Measurements from ENCODE around the gene NUP54.

The NUP54 gene

GRCh38 chr4:76141241-76141640 lies 7.0 kb downstream of the NUP54 start:
- DNase-seq, result no peak

DNA sequence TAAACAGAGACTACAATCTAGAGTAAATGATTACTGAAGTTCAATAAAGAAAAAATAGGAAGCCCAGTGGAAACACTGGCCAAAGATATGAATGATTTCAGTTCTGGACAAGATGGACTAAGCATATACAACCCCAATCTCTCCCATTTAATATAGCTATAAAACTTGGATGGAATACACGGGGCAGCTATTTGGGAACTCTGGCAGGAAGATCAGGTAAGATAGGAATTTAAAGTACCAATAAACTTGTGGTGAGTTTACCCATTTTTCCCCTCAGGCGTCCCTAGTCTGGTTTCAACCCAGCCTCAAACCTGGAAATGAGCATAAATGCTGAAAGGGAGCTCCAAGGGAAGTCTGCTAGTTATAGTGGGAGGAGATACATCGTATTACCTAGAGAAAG lies 20.4 kb downstream of the NUP54 start:
- DNase-seq, result no peak

DNA sequence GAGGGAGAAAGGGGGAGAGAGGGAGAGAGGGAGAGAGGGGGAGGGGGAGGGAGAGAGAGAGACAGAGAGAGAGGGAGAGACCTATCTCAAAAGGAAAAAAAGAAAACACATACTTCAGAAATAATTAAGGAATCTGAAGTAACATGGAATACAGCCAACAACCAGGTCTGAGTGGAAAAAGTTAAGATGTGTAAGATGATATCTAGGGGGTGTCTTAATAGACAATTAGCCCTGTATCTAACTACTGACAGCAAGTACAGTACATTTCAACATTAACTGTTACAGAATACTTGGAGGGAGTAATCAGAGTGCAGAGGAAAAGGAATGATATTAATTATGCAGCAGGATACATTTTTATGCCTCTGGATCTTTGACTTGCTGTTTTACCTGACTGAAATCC lies 22.4 kb downstream of the NUP54 start:
- no peak for DNase-seq

- no peak for DNase-seq
These were observed 28.0 kb downstream of the NUP54 start for GRCh38 chr4:76120199-76120598.

DNA sequence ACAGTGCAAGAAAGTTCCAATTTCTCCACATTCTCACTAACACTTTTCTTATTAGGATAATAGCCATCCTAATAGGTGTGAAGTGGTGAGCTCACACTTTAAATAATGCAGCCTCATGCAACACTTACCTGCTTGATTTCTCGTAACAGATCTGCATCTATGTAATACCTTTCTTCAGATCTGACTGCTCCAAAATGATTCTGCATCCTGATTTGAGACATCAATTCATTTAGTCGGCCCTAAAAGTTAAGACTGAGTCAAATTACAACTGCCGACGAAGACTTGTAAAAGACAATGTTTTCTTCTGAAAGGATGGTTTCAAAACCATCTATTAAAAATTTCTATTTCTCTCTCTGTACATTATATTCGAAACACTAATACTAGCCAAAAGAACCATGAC lies 30.7 kb downstream of the NUP54 start:
- no peak for DNase-seq

- no peak for DNase-seq
These were observed 31.4 kb downstream of the NUP54 start for GRCh38 chr4:76116821-76117220.

DNA sequence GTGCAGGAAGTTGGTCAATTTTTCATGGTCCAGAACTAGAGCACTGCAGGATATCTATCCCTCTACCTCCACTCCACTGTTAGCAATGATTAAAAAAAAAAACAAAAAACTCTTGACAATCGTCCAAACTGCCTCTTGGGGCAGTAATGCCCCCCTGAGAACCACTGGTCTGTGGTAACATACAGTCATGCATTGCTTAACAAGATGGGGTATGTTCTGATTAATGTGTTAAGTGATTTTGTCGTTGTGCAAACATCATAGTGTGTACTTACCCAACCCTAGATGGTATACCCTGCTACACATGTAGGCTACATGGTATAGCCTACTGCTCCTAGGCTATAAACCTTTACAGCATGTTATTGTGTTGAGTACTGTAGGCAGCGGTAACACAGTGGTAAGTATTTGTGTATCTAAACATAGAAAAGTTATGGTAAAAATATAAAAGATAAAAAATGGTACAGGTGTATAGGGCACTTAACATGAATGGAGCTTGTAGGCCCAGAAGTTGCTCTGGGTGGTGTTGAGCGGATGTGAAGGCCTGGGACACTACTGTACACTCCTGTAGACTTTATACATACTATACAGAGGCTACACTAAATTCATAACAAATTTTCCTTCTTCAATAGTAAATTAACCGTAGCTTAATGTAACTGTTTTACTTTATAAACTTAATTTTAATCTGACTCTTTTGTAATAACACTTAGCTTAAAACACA lies 39.6 kb downstream of the NUP54 start:
- DNase-seq, result no peak

DNA sequence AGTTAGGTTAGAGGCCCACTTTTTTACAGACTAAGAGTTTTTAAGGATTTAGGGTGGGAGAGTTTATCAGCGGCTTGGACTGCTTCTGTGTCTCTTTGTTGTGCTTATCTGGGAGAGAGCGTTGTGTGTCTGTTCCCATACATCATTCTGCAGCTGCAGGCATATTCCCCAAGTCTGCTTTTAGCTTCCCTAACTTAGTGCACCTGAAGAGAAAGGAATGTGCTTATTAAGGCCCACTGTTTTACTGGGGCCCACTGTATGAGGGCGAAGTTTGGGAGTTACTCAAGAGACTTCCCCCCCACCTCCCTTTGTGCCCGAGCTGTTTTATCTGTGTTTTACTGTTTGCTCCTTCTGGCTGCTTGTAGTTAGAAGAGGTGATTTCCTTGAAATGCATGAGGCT lies 41.8 kb downstream of the NUP54 start:
- no peak for DNase-seq

- DNase-seq, result no peak
These were observed 42.5 kb downstream of the NUP54 start for GRCh38 chr4:76105652-76106051.

DNA sequence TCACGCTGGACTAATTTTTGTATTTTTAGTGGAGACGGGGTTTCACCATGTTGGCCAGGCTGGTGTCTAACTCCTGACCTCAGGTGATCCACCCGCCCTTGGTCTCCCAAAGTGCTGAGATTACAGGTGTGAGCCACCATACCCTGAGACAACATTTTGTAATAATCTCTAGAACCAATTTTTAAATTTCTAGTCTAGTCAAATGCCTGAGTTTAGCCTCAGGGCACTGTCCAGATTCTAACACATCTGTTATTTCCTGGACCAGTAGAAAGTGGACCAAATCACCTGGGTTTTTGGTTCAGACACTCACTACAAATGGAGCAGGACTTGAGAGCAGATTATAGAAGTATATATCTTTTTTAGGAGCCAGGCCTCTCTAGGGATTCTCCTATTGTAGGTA lies 52.1 kb downstream of the NUP54 start:
- no peak for DNase-seq

DNA sequence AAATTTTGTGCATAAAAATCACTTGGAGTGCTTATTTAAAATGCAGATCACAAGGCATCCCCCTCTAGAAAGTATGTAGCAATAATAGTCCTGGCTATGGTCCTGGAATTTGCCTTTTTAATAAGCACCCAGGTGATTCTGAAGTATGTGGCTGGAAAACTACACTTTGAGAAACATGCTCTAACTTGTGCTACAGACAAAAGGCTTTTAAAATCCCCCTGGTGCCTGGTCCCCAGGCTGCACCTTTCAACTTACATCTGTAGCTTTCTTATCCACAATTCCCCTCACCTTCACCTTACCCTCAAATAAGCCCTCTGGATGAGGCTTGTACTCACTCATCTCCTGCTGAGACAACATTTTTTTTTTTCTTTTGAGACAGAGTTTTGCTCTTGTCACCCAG lies 52.6 kb downstream of the NUP54 start:
- no peak for DNase-seq

DNA sequence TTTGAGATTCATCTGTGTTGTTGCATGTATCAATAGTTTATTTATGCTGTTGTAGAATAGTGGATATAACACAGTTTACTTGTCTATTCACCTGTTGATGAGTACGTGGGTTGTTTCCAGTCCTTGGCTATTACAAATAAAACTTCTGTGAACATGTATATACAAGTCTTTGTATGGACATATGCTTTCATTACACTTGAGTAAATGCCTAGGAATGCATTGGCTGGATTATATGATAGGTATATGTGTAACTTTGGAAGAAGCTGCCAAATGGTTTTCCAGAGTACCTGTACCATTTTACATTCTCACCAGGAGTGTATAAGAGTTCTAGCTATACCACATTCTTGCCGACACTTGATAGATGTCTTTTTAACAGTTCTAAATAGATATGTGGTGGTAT lies 57.1 kb downstream of the NUP54 start:
- no peak for DNase-seq

DNA sequence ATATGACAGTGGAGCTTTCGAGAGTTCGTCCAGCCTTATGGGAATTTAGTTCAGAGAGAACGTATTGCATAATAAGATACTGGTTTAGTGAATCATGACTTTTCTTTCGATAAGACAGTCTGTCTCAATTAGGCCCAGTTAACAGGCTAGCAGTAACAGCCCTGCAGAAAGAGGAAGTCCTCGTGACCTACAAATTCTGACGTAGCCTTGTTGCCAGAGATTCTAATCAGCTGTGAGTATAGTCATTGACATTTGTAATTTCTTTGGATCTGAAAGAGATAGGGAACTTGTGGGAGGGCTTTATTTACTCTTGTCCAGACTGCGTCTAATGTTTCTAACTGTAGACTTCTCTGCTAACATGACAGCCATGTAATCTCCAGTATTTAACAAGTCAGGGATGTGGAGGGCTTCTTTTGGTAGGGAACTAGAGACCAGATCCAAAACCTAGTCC lies 57.9 kb downstream of the NUP54 start:
- no peak for DNase-seq

DNA sequence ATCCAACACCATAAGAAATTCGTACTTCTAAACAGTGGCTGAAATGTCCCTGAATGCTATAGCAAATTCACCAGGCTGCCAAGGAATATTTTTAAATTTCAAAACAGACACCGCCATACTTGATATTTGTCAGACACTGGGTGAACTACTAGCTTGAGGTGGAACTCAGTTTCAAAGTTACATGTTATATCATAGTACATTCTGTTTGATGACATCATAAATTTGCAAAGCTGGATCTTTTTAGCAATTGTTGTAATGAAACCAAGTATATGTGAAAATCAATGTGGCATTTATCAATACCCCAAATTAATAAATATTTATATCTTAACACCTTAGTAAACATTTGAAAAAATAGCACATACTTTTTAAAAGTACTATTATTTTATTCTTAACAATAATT lies 59.5 kb downstream of the NUP54 start:
- no peak for DNase-seq

DNA sequence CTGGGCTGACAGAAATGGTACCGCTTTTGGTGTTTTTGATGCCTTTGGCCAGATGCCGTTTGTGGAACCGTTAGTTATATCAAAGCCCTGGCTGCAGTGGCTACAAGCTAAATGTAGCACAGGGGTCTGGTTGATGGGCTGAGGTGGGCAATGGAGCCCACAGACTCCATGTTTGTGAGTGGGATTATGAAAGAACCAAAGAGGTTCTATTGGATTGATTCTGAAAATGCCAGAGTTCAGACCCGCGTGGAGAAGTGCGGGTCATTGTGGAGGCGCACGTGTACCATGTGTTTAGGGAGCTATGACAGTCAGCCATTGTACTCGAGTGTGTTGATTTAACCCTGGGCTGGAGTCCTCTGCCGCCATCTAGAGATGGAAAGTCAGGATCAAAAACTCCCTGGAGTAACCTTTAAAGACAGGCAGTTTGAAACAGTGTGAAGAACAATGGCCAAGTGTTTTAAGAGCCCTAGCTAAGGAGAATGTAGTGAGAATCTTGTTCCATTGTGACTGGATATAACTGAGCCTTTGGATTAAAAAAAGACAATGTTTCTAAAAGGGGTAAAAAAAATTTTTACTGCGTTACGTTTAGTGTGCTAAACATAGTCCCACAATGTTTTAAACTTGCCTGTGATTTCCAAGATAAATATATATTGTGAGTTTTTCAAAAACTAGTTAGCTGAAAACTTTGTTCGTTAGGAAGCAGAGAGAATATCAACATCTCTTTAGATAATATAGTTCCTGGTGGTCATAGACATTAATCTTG lies 61.0 kb downstream of the NUP54 start:
- DNase-seq, result no peak

DNA sequence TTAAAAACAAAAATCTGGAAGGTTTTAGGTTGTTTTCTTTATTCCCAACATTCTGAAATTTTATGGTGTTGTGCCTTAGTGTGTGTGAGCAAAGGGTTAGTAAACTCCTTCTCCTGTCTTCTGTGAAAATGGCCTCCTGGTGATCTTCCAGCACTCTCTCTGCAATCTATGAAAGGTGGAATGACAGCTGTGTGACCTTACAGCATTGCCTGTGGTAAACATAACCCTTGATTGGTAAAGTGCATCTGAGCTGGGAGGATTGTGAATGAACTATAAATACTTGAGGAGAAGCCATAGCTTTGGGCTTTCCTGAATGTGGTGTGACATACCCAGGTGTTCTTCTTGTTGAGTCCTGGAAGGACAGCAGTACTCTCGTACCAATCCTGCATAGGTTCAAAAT lies 63.7 kb downstream of the NUP54 start:
- DNase-seq, result no peak

GRCh38 chr4:76083386-76083988 lies 64.7 kb downstream of the NUP54 start:
- DNase-seq, result no peak

GRCh38 chr4:76078033-76078613 lies 70.1 kb downstream of the NUP54 start:
- DNase-seq, result no peak

DNA sequence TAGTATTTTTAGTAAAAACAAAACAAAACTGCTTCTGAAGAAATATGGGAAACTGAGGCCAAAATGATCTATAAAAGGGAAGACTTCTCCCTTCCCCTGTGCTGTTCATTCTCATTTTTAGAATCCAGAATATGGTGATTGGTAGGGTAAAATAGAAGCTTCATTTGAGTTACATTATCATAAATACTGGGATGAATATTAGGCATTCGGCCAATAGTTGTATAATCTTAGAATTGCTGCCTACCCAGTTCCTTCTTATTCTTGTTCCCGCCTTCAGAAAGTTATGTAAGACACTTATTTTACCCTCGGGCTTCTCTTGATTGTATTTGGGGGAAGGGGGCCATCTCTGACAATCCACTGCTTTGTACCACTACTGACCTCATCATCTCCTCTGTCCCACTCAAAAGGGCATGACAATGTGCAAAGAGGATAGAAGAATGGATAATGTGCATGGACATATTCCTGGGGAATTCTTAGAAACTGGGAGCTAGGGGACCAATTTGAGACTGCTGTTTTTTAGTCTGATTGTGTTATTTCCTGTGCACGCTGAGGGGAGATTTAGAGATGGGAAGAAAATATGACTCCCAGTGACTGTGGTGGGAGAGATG lies 73.1 kb downstream of the NUP54 start:
- no peak for DNase-seq

- no peak for DNase-seq
These were observed 73.7 kb downstream of the NUP54 start, which contains the start of gene ART3 for GRCh38 chr4:76074468-76074867. ART3 (plus strand) TSS chr4:76074709; CDS start chr4:76075890, 1,181 bp downstream.

GRCh38 chr4:76072760-76073159 lies 75.4 kb downstream of the NUP54 start:
- no peak for DNase-seq

DNA sequence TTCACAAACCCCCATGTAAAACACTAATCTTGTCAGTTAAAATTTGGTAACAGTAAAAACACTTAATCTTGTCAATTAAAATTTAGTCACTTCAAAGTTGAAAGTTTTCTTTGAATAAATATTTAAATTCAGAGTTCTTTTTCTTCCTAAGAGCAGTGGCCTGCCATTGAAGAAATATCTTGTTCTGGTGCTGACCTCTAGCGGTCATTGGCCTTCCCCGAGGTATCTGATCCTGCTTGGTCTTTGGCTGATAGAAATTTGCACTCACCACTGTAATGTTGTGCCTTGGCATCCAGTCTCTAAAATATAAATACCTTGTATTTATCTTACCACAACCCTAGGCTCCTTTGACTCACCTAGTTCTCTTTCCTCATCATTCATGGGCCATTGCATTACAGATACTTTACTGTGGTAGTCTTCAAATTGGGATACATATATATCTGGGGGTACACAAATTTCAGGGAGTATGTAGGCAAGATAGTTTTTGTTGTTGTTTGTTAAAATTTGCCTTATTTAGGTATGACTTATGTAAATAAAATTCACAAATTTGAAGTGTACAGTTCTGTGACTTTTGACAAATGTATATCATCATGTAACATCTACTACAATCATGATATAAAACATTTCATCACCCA lies 80.4 kb downstream of the NUP54 start:
- peak; percentile 66 for DNase-seq

GRCh38 chr4:76066546-76066945 lies 81.7 kb downstream of the NUP54 start:
- no peak for DNase-seq
